Measurements from ENCODE around the gene SLC35B2. TPM values are rescaled to one million over a fixed set of nuclear protein-coding genes. Genes with fewer than 3 reads are reported as not detected.

The SLC35B2 gene
- total RNA-seq, 1 experiment from 2014 or later = 105 TPM

- intact Hi-C loops (cut with micrococcal nuclease; ENCODE audit: unreplicated experiment) = no loop called here
- no peak for ATAC-seq
- Histone ChIP-seq H3K9me3 (ENCODE audit: control insufficient read depth, insufficient read depth, low read depth, low read length) (no peaks in the 10 kb centered on the region), H3K36me3 (ENCODE audit: control insufficient read depth, insufficient read depth, low read length) (peaks cover 5% of the 10 kb centered on the region), H3K27ac (ENCODE audit: low read length) (peak overlapping the region; percentile 51; the same call in 1 of the 2 replicates), H3K27me3 (ENCODE audit: control insufficient read depth, insufficient read depth, low read length) (no peaks in the 10 kb centered on the region), H3K4me3 (ENCODE audit: low read depth in 2 of 2, low read length in 2 of 2) (no peak overlapping the region), H3K4me1 (ENCODE audit: control insufficient read depth, insufficient read depth, low read length) (peaks cover 52% of the 10 kb centered on the region)
- TF ChIP-seq TCF7L2 (IDR thresholded peaks at IDR 0.05; ENCODE audit: low read depth, low read length) (no peak), POLR2AphosphoS5 (IDR thresholded peaks at IDR 0.05; ENCODE audit: low read depth, low read length) (no peak), SIN3A (IDR thresholded peaks at IDR 0.05; ENCODE audit: borderline replicate concordance, insufficient read depth, low read depth, low read length) (no peak), CTCF (IDR thresholded peaks at IDR 0.05) (no peak), REST (IDR thresholded peaks at IDR 0.05; ENCODE audit: insufficient read depth in 1 of 2, low read depth in 2 of 2, low read length in 1 of 2) (no peak)
- ChIA-PET CTCF (no interaction called here), POLR2A (no interaction called here)
- in situ Hi-C loops (cut with HindIII; ENCODE audit: low pct_unique_long_range_greater_than_20kb, low sequenced_read_pairs) = no loop called here
- DNase-seq (ENCODE audit: low read depth, low spot score) = no peak
- BruUV-seq (replicated peaks) = no TSS peak
Observed at GRCh38 chr6:44228031-44228430, 29.3 kb downstream of the SLC35B2 start.

GRCh38 chr6:44227148-44227793 is 30.1 kb downstream of the SLC35B2 start:
- ATAC-seq (no peak), DNase-seq (ENCODE audit: low read depth, low spot score) (no peak)
- TF ChIP-seq POLR2AphosphoS5 (IDR thresholded peaks at IDR 0.05; ENCODE audit: low read depth, low read length) = no peak
- TF ChIP-seq REST (IDR thresholded peaks at IDR 0.05; ENCODE audit: insufficient read depth in 1 of 2, low read depth in 2 of 2, low read length in 1 of 2) = no peak
- no peak for TF ChIP-seq SIN3A (IDR thresholded peaks at IDR 0.05; ENCODE audit: borderline replicate concordance, insufficient read depth, low read depth, low read length)
- ChIA-PET POLR2A (interaction anchor here (0.6 to 0.8 kb wide), 3 partner anchors 29 to 131 kb away, joined by 3 to 5 read pairs (median 3); no protein-coding TSS in a partner anchor), CTCF (no interaction called here)
- Histone ChIP-seq H3K4me3 (ENCODE audit: low read depth in 2 of 2, low read length in 2 of 2) (no peak overlapping the region), H3K9me3 (ENCODE audit: control insufficient read depth, insufficient read depth, low read depth, low read length) (no peaks in the 10 kb centered on the region), H3K36me3 (ENCODE audit: control insufficient read depth, insufficient read depth, low read length) (peaks cover 5% of the 10 kb centered on the region), H3K27me3 (ENCODE audit: control insufficient read depth, insufficient read depth, low read length) (no peaks in the 10 kb centered on the region), H3K4me1 (ENCODE audit: control insufficient read depth, insufficient read depth, low read length) (peaks cover 52% of the 10 kb centered on the region), H3K27ac (ENCODE audit: low read length) (peak overlapping the region; percentile 51)
- intact Hi-C loops (cut with micrococcal nuclease; ENCODE audit: unreplicated experiment) = no loop called here
- in situ Hi-C loops (cut with HindIII; ENCODE audit: low pct_unique_long_range_greater_than_20kb, low sequenced_read_pairs) = no loop called here
- no TSS peak for BruUV-seq (replicated peaks)

All from Panc1 (cell line).